ENCODE results near the gene NT5C3B. TPM values are rescaled to one million over a fixed set of nuclear protein-coding genes. Genes with fewer than 3 reads are reported as not detected.
"Not testable (repeated sequence)": the region's sequence is repeated elsewhere in the genome, so short reads cannot be mapped to it uniquely, and the experiment has no call there.

NT5C3B gene
- polyA plus RNA-seq, 1 of the 3 experiments (the other 2 are of a cell fraction), result 87.4 TPM

GRCh38 chr17:41844971-41845370, 8.9 kb upstream of the NT5C3B start:
- peaks cover 11% of the 10 kb centered on the region; the same call in 1 of the 2 replicates for H4K20me1 ChIP-seq (ENCODE audit: insufficient read depth)
- no peaks in the 10 kb centered on the region for H3K36me3 ChIP-seq (replicated peaks in 1 of 2; ENCODE audit: control insufficient read depth in 1 of 2, insufficient read depth in 2 of 2, low read length in 1 of 2)
- H2AFZ ChIP-seq (ENCODE audit: low read depth), result no peak overlapping the region
- no peak overlapping the region for H3K4me3 ChIP-seq (ENCODE audit: low read depth in 2 of 2, low read length in 1 of 2)
- no peaks in the 10 kb centered on the region for H3K27me3 ChIP-seq (ENCODE audit: insufficient read depth)
- CTCF ChIA-PET, result no interaction called here
- no peaks in the 10 kb centered on the region for H3K4me1 ChIP-seq (ENCODE audit: control insufficient read depth in 1 of 2, insufficient read depth in 2 of 2, low read depth in 1 of 2, low read length in 1 of 2)
- no peaks in the 10 kb centered on the region for H3K9me2 ChIP-seq
- no peaks in the 10 kb centered on the region for H3K9me3 ChIP-seq
- POLR2A ChIA-PET, result no interaction called here
- H3K9ac ChIP-seq, result no peak overlapping the region
- H3F3A ChIP-seq (replicated peaks; ENCODE audit: insufficient read depth), result no peaks in the 10 kb centered on the region
- H3K79me2 ChIP-seq (ENCODE audit: insufficient read depth), result peaks cover 28% of the 10 kb centered on the region; the same call in 1 of the 2 replicates
- 94% methylated on average over 6 of the region's 6 CpGs for WGBS (ENCODE audit: low lambda C conversion rate)
- no peak overlapping the region for H3K27ac ChIP-seq (ENCODE audit: low read depth in 2 of 2, low read length in 1 of 2)
- H3K4me2 ChIP-seq, result no peak overlapping the region
- TF ChIP-seq EP300 (IDR thresholded peaks at IDR 0.05; ENCODE audit: borderline replicate concordance in 1 of 2, low read depth in 1 of 2, low read length in 1 of 2), result no peak
- TF ChIP-seq MXI1 (IDR thresholded peaks at IDR 0.05; ENCODE audit: low read depth, low read length), result no peak
- no peak for TF ChIP-seq TEAD4 (IDR thresholded peaks at IDR 0.05; ENCODE audit: borderline replicate concordance, insufficient read depth)
- TF ChIP-seq NFIC (IDR thresholded peaks at IDR 0.05; ENCODE audit: borderline replicate concordance), result no peak
- no peak for TF ChIP-seq TCF12 (IDR thresholded peaks at IDR 0.05)
- no peak for TF ChIP-seq MEF2A (IDR thresholded peaks at IDR 0.05; ENCODE audit: borderline replicate concordance, low read depth)
- no peak for TF ChIP-seq NRF1 (IDR thresholded peaks at IDR 0.05; ENCODE audit: low read depth, low read length)
- TF ChIP-seq FOSL2 (IDR thresholded peaks at IDR 0.05; ENCODE audit: borderline replicate concordance, low read depth), result no peak
- TF ChIP-seq FOXM1 (IDR thresholded peaks at IDR 0.05; ENCODE audit: low read depth), result no peak
- TF ChIP-seq PBX3 (IDR thresholded peaks at IDR 0.05), result no peak
- no peak for TF ChIP-seq USF1 (IDR thresholded peaks at IDR 0.05; ENCODE audit: borderline replicate concordance, low read depth)
- TF ChIP-seq GABPA (IDR thresholded peaks at IDR 0.05; ENCODE audit: low read depth), result no peak
- DNase-seq, result no peak

- DNase-seq; CTCF ChIA-PET; H3K4me3 ChIP-seq (ENCODE audit: low read depth in 2 of 2, low read length in 1 of 2); H3K9ac ChIP-seq; H3K79me2 ChIP-seq (ENCODE audit: insufficient read depth); H3K27me3 ChIP-seq (ENCODE audit: insufficient read depth); H3K4me1 ChIP-seq (ENCODE audit: control insufficient read depth in 1 of 2, insufficient read depth in 2 of 2, low read depth in 1 of 2, low read length in 1 of 2); H3K4me2 ChIP-seq; H3K27ac ChIP-seq (ENCODE audit: low read depth in 2 of 2, low read length in 1 of 2); H4K20me1 ChIP-seq (ENCODE audit: insufficient read depth); POLR2A ChIA-PET; H3F3A ChIP-seq (replicated peaks; ENCODE audit: insufficient read depth); H2AFZ ChIP-seq (ENCODE audit: low read depth); H3K9me3 ChIP-seq; H3K9me2 ChIP-seq; H3K36me3 ChIP-seq (replicated peaks in 1 of 2; ENCODE audit: control insufficient read depth in 1 of 2, insufficient read depth in 2 of 2, low read length in 1 of 2): not testable (repeated sequence)
- WGBS (ENCODE audit: low lambda C conversion rate), result 92% methylated on average over 6 of the region's 6 CpGs
These were observed 4.7 kb upstream of the NT5C3B start for GRCh38 chr17:41840781-41841180.

GRCh38 chr17:41839448-41839847, 3.4 kb upstream of the NT5C3B start:
- H3K36me3 ChIP-seq (replicated peaks in 1 of 2; ENCODE audit: control insufficient read depth in 1 of 2, insufficient read depth in 2 of 2, low read length in 1 of 2); H3K4me3 ChIP-seq (ENCODE audit: low read depth in 2 of 2, low read length in 1 of 2); H3K4me1 ChIP-seq (ENCODE audit: control insufficient read depth in 1 of 2, insufficient read depth in 2 of 2, low read depth in 1 of 2, low read length in 1 of 2); H2AFZ ChIP-seq (ENCODE audit: low read depth); H4K20me1 ChIP-seq (ENCODE audit: insufficient read depth); H3F3A ChIP-seq (replicated peaks; ENCODE audit: insufficient read depth); H3K27ac ChIP-seq (ENCODE audit: low read depth in 2 of 2, low read length in 1 of 2); H3K9me3 ChIP-seq; DNase-seq; H3K4me2 ChIP-seq; H3K9ac ChIP-seq; H3K9me2 ChIP-seq; H3K27me3 ChIP-seq (ENCODE audit: insufficient read depth): not testable (repeated sequence)
- H3K79me2 ChIP-seq (ENCODE audit: insufficient read depth), result peaks cover 14% of the 10 kb centered on the region; the same call in 1 of the 2 replicates
- WGBS (ENCODE audit: low lambda C conversion rate), result 84% methylated on average over 2 of the region's 2 CpGs
- CTCF ChIA-PET, result interaction anchor here (0.8 to 1.7 kb wide), 2 partner anchors 12 to 144 kb away, joined by 4 read pairs; no protein-coding TSS in a partner anchor
- POLR2A ChIA-PET, result interaction anchor here (0.7 kb wide), 1 partner anchor 17 kb away, joined by 3 read pairs; no protein-coding TSS in a partner anchor

Measured in SK-N-SH (cell line).